Spleen (tissue), 7 donors: ENCODE results near the gene CTSZ.

Source experiments
- CTCF ChIP-seq, 11 experiments: fragments of 200-600 bp in 7 of 11; fragments of 450-650 bp in 4 of 11; sonication (generic) in 4 of 11; IDR thresholded peaks in 8 of 11; conservative IDR thresholded peaks in 3 of 11; 1 replicate in 7 of 11; 2 replicates in 4 of 11; pipeline versions ENCODE4 v1.4.0 to v1.8.0; 2016 to 2021; ENCODE audit warnings: antibody characterized with exemption in 11 of 11, inconsistent platforms in 4 of 11, mild to moderate bottlenecking in 1 of 11
- POLR2A ChIP-seq, 3 donors: fragments of 450-650 bp; IDR thresholded peaks; one replicate each; pipeline ENCODE4 v1.5.1; 2017; ENCODE audit warnings: antibody characterized with exemption in 3 of 3, mild to moderate bottlenecking in 1 of 3
- POLR2AphosphoS5 ChIP-seq, 3 donors: sonication (generic); formaldehyde crosslinking; IDR thresholded peaks; one replicate each; pipeline ENCODE4 v1.5.1; 2017; ENCODE audit warnings: antibody characterized with exemption in 3 of 3
- donor health status: DM: no; HTN: no; CAD: no; lungs with moderate emphysema.
- donor health status: DM: no; HTN: no; CAD: no.
- donor health status: DM: no; HTN: no; CAD: no.

- no peak for TF ChIP-seq CTCF (IDR thresholded peaks at IDR 0.05 in 8 of 11, conservative IDR thresholded peaks at IDR 0.05 in 3 of 11)
- TF ChIP-seq POLR2A (IDR thresholded peaks at IDR 0.05) = no peak
- TF ChIP-seq POLR2AphosphoS5 (IDR thresholded peaks at IDR 0.05) = no peak
Measured at GRCh38 chr20:59013031-59013951, 6.2 kb upstream of the CTSZ start.
